Adrenal gland (tissue), 5 donors: ENCODE data around the gene ACACB.

Experiments used
- CTCF ChIP-seq, 6 experiments: fragments of 450-650 bp in 4 of 6; fragments of 200-600 bp in 2 of 6; sonication (generic) in 1 of 6; IDR thresholded peaks; 1 replicate in 5 of 6; 2 replicates in 1 of 6; pipeline versions ENCODE4 v1.5.1 to v1.8.0; 2016 to 2021; ENCODE audit warnings: antibody characterized with exemption in 6 of 6, mild to moderate bottlenecking in 2 of 6, moderate library complexity in 1 of 6
- POLR2A ChIP-seq, 2 donors: fragments of 450-650 bp; IDR thresholded peaks; one replicate each; pipeline ENCODE4 v1.6.1; 2017; ENCODE audit warnings: antibody characterized with exemption in 2 of 2, mild to moderate bottlenecking in 2 of 2, moderate library complexity in 1 of 2
- donor health status: DM: no; HTN: no; CAD: no.

GRCh38 chr12:109167781-109168180 lies 51.4 kb downstream of the ACACB start:
- TF ChIP-seq CTCF (IDR thresholded peaks at IDR 0.05) (no peak), POLR2A (IDR thresholded peaks at IDR 0.05) (no peak)
